Ascending aorta (tissue), 2 donors: Measurements from ENCODE around the gene PCBP4. TPM values are rescaled to one million over a fixed set of nuclear protein-coding genes. Genes with fewer than 3 reads are reported as not detected.
A peak's percentile ranks its signal among the peaks of the same experiment; 100 is the strongest.

Source experiments
- DNase-seq, 2 donors: peaks; one replicate each; pipeline ENCODE4 v3.0.0-alpha.2; 2019; ENCODE audit warnings: low spot score in 2 of 2
- H3K27ac ChIP-seq, 2 donors: fragments of 200-600 bp; sonication (generic); one replicate each; pipeline ENCODE4 v1.5.1; 2016 to 2017; ENCODE audit warnings: mild to moderate bottlenecking in 1 of 2
- H3K27me3 ChIP-seq: fragments of 200-600 bp; sonication (generic); one replicate; pipeline ENCODE4 v1.5.1; 2017
- H3K36me3 ChIP-seq, 2 donors: fragments of 200-600 bp; sonication (generic); one replicate each; pipeline ENCODE4 v1.5.1; 2016
- H3K4me1 ChIP-seq, 2 donors: fragments of 200-600 bp; sonication (generic); one replicate each; pipeline ENCODE4 v1.5.1; 2016 to 2017; ENCODE audit warnings: mild to moderate bottlenecking in 1 of 2
- H3K4me3 ChIP-seq, 2 donors: fragments of 200-600 bp; sonication (generic); one replicate each; pipeline ENCODE4 v1.5.1; 2016 to 2017; ENCODE audit warnings: mild to moderate bottlenecking in 1 of 2
- H3K9me3 ChIP-seq, 2 donors: fragments of 200-600 bp; sonication (generic); one replicate each; pipeline ENCODE4 v1.5.1; 2016
- intact Hi-C: fragments of 100-400 bp; cut with DNase I; formaldehyde crosslinking; loops from one replicate; pipeline ENCODE4 v1.15.1; 2023
- total RNA-seq: library from RNA; depleted of rRNA; stranded (reverse); fragments of >200 nt; gene quantifications from one replicate; pipeline ENCODE4 v1.1.0, GENCODE V29; 2016
- TF ChIP-seq, protein P1 (sequence below), 3 experiments: fragments of 200-600 bp in 2 of 3; fragments of 450-650 bp in 1 of 3; sonication (generic) in 2 of 3; IDR thresholded peaks; one replicate each; pipeline ENCODE4 v1.5.1; 2016 to 2019; ENCODE audit warnings: antibody characterized with exemption in 3 of 3, mild to moderate bottlenecking in 1 of 3, moderate library complexity in 1 of 3

Gene PCBP4
- total RNA-seq, 1 donor from 2014 or later: 256 TPM

GRCh38 chr3:51941798-51942602, 25.3 kb downstream of the PCBP4 start, which contains the start of the genes PARP3 and RRP9:
Gene PARP3 (plus strand): TSS chr3:51942363. CDS start chr3:51943356, 993 bp downstream.
Gene RRP9 (minus strand): TSS chr3:51941904. CDS start chr3:51941867, 37 bp downstream.
- H3K27me3 ChIP-seq: no peaks in the 10 kb centered on the region
- peak within 1 kb of the TSS; percentile 97 to 98 for H3K27ac ChIP-seq
- peaks cover 6 to 20% of the 10 kb centered on the region in 2 donors for H3K36me3 ChIP-seq
- no peaks in the 10 kb centered on the region for H3K9me3 ChIP-seq
- intact Hi-C loops: loop anchor here (1.0 to 10.0 kb wide), 6 partner anchors 25 to 763 kb away; partner anchors contain the start of genes ABHD14B, DUSP7, GLT8D1 and MANF
- H3K4me1 ChIP-seq: peaks cover 14 to 23% of the 10 kb centered on the region in 2 donors
- TF ChIP-seq, protein P1, sequence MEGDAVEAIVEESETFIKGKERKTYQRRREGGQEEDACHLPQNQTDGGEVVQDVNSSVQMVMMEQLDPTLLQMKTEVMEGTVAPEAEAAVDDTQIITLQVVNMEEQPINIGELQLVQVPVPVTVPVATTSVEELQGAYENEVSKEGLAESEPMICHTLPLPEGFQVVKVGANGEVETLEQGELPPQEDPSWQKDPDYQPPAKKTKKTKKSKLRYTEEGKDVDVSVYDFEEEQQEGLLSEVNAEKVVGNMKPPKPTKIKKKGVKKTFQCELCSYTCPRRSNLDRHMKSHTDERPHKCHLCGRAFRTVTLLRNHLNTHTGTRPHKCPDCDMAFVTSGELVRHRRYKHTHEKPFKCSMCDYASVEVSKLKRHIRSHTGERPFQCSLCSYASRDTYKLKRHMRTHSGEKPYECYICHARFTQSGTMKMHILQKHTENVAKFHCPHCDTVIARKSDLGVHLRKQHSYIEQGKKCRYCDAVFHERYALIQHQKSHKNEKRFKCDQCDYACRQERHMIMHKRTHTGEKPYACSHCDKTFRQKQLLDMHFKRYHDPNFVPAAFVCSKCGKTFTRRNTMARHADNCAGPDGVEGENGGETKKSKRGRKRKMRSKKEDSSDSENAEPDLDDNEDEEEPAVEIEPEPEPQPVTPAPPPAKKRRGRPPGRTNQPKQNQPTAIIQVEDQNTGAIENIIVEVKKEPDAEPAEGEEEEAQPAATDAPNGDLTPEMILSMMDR (IDR thresholded peaks at IDR 0.05): peak; percentile 99
- peak; percentile 100 for DNase-seq
- peak within 1 kb of the TSS; percentile 77 to 91 for H3K4me3 ChIP-seq

GRCh38 chr3:51941463-51941797, 25.8 kb downstream of the PCBP4 start:
- Histone ChIP-seq H3K4me3 (peak overlapping the region; percentile 77 to 91), H3K9me3 (no peaks in the 10 kb centered on the region), H3K36me3 (peaks cover 12 to 25% of the 10 kb centered on the region in 2 donors), H3K4me1 (peaks cover 14 to 23% of the 10 kb centered on the region in 2 donors), H3K27me3 (no peaks in the 10 kb centered on the region), H3K27ac (peak overlapping the region; percentile 59 to 69)
- intact Hi-C loops: loop anchor here (10.0 kb wide), 2 partner anchors 557 to 763 kb away; partner anchors contain the start of genes GLT8D1, MANF and SPCS1
- TF ChIP-seq, protein P1 (IDR thresholded peaks at IDR 0.05): no peak
- no peak for DNase-seq

- TF ChIP-seq, protein P1 (IDR thresholded peaks at IDR 0.05): no peak
- H3K27me3 ChIP-seq: no peaks in the 10 kb centered on the region
- peak overlapping the region; percentile 77 to 91 for H3K4me3 ChIP-seq
- DNase-seq: peak in 1 of 2 donors; percentile 59
- peaks cover 18 to 31% of the 10 kb centered on the region in 2 donors for H3K36me3 ChIP-seq
- no peaks in the 10 kb centered on the region for H3K9me3 ChIP-seq
- H3K4me1 ChIP-seq: peaks cover 14 to 23% of the 10 kb centered on the region in 2 donors
- peak overlapping the region in 1 of 2 donors; percentile 69 for H3K27ac ChIP-seq
- intact Hi-C loops: loop anchor here (10.0 kb wide), 2 partner anchors 556 to 764 kb away; partner anchors contain the start of genes GLT8D1, MANF and SPCS1
These were observed 26.4 kb downstream of the PCBP4 start for GRCh38 chr3:51940648-51941462.

- DNase-seq: peak in 1 of 2 donors; percentile 49
- H3K4me3 ChIP-seq: no peak overlapping the region
These were observed 28.4 kb downstream of the PCBP4 start for GRCh38 chr3:51938780-51939425.

More at GRCh38 chr3:51938780-51939425, 28.4 kb downstream of the PCBP4 start:
- peaks cover 14 to 23% of the 10 kb centered on the region in 2 donors for H3K4me1 ChIP-seq
- TF ChIP-seq, protein P1 (IDR thresholded peaks at IDR 0.05): no peak
- H3K27ac ChIP-seq: no peak overlapping the region
- intact Hi-C loops: no loop called here
- peaks cover 37 to 50% of the 10 kb centered on the region in 2 donors for H3K36me3 ChIP-seq
- H3K9me3 ChIP-seq: no peaks in the 10 kb centered on the region
- no peaks in the 10 kb centered on the region for H3K27me3 ChIP-seq
